22Rv1 (cell line): ENCODE data around the gene ITGBL1.

Experiments used
- H3K27ac ChIP-seq: fragments of 450-650 bp; 2 replicates; pipeline ENCODE4 v1.5.1; 2017
- ZFX ChIP-seq: fragments of 450-650 bp; IDR thresholded peaks from 2 replicates; pipeline ENCODE4 v1.6.1; 2017; ENCODE audit warnings: antibody characterized with exemption, borderline replicate concordance
- TF ChIP-seq, protein P1 (sequence below): fragments of 450-650 bp; IDR thresholded peaks from 2 replicates; pipeline ENCODE4 v1.5.1; 2017; ENCODE audit warnings: mild to moderate bottlenecking

ITGBL1 gene, protein sequence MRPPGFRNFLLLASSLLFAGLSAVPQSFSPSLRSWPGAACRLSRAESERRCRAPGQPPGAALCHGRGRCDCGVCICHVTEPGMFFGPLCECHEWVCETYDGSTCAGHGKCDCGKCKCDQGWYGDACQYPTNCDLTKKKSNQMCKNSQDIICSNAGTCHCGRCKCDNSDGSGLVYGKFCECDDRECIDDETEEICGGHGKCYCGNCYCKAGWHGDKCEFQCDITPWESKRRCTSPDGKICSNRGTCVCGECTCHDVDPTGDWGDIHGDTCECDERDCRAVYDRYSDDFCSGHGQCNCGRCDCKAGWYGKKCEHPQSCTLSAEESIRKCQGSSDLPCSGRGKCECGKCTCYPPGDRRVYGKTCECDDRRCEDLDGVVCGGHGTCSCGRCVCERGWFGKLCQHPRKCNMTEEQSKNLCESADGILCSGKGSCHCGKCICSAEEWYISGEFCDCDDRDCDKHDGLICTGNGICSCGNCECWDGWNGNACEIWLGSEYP

GRCh38 chr13:101452519-101453485, at the start of gene ITGBL1:
TSS of gene ITGBL1 (plus strand) at chr13:101452675. CDS start at chr13:101452834, 159 bp downstream.
- H3K27ac ChIP-seq: no peak within 1 kb of the TSS
- TF ChIP-seq, protein P1, sequence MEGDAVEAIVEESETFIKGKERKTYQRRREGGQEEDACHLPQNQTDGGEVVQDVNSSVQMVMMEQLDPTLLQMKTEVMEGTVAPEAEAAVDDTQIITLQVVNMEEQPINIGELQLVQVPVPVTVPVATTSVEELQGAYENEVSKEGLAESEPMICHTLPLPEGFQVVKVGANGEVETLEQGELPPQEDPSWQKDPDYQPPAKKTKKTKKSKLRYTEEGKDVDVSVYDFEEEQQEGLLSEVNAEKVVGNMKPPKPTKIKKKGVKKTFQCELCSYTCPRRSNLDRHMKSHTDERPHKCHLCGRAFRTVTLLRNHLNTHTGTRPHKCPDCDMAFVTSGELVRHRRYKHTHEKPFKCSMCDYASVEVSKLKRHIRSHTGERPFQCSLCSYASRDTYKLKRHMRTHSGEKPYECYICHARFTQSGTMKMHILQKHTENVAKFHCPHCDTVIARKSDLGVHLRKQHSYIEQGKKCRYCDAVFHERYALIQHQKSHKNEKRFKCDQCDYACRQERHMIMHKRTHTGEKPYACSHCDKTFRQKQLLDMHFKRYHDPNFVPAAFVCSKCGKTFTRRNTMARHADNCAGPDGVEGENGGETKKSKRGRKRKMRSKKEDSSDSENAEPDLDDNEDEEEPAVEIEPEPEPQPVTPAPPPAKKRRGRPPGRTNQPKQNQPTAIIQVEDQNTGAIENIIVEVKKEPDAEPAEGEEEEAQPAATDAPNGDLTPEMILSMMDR: no peak
- no peak for TF ChIP-seq ZFX

DNA sequence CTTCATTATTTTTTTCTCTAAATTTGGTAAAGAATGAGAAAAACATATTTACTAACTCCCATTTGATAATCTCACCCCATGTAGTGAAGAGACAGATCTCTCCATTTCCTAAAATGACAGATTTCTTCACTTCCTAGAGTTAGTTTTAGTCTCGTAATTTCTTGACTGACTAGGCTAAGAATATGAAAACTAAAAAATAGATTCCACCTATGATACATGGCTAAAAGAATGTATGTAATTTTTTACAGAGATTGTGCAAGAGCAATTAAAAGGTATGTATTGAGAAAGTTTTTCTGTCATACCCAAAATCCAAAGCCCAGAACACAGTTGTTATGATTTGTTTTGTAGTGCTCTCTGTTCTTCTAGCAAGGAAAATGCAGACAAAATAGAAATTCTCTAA, 45.7 kb upstream of the ITGBL1 start:
- TF ChIP-seq, protein P1: no peak
- no peak for TF ChIP-seq ZFX
- H3K27ac ChIP-seq: no peak overlapping the region

GRCh38 chr13:101408154-101408553, 44.3 kb upstream of the ITGBL1 start:
- H3K27ac ChIP-seq: no peak overlapping the region
- no peak for TF ChIP-seq ZFX
- TF ChIP-seq, protein P1: no peak

- TF ChIP-seq ZFX: no peak
- TF ChIP-seq, protein P1: no peak
- H3K27ac ChIP-seq: no peak overlapping the region
Measured at GRCh38 chr13:101408992-101409656, 43.4 kb upstream of the ITGBL1 start.

DNA sequence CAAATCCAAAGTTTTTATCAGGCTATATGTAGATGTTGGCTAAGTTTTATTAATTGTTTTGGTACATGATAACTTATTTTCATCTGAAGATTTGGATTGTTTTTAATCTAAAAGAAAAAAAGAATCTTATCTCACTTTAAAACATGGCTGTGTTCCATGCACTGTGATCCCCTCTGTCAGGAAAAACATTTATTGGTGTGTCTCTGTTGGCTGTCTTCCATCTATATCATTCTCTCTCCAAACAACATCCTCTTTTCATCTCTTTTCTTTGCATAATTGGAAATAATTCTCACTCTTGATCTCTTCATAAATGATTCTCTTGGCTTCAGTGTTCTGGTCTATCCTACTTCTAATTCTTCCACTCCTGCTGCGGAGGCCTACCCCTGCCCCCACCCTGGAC, 40.4 kb upstream of the ITGBL1 start:
- TF ChIP-seq, protein P1: no peak
- no peak for TF ChIP-seq ZFX
- H3K27ac ChIP-seq: no peak overlapping the region

DNA sequence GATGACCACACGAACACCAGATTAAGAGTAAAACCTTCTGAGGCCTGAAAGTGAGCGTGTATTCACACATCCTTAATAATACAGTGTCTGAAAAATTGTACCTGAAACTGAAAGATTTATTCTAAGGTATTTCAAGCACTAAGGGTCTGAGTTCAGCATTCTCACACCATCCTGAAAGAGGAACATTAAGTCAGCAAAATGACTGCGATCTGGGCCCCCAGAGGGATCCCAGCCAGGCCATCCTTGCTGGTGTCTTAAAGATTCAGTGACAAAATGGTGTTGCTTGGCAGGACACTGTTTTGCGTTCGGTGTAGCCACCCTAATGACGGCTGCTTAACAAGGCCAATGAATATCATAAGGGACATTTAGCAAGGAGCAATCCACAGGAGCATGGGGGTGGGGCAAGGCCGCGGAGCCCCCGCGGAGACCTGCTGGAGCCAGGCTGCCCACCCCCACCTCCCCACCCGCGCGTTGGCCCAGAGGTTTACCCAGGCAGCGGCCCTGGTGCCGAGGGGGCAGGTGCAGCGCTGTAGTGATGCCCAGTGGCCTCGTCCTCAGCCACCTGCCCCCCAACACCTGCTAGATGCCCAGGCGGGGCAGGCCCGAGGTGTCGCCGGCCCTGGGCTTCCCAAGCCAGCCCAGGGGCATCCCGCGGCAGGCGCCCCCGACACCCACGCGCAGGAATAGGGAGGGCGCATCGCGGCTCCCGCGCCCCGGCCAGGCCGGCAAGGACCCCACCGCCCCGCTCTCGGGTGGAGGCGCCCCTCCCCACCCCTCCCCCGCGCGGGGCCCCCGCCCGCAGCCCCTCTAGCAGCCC, 36.9 kb upstream of the ITGBL1 start:
- no peak overlapping the region for H3K27ac ChIP-seq
- TF ChIP-seq ZFX: no peak
- TF ChIP-seq, protein P1: no peak
